H1 (cell line): ENCODE measurements around the gene MS4A7. TPM values are rescaled to one million over a fixed set of nuclear protein-coding genes. Genes with fewer than 3 reads are reported as not detected.

ENCODE experiments used
- CTCF ChIA-PET: fragments of 300-600 bp; sonication (Branson Sonifier 250); formaldehyde crosslinking; loops from one replicate; lab custom pipeline; 2021; ENCODE audit not compliant: partially characterized antibody; lab: Charles Lee
- POLR2A ChIA-PET: fragments of 300-600 bp; sonication (Branson Sonifier 250); formaldehyde crosslinking; loops from one replicate; lab custom pipeline; 2021; ENCODE audit warnings: inconsistent platforms; ENCODE audit not compliant: partially characterized antibody; lab: Charles Lee
- DNase-seq, 2 experiments: peaks; one replicate each; pipeline versions ENCODE4 v3.0.0 to v3.0.0-alpha.2; 2010 to 2022; ENCODE audit warnings: low spot score in 2 of 2, low read depth in 1 of 2, mixed read lengths in 1 of 2
- FAIRE-seq: peaks from 2 replicates; lab custom pipeline; 2011; peaks lifted over from hg19 to GRCh38; lab: Jason Lieb, UNC
- H2AFZ ChIP-seq: 2 replicates; pipeline ENCODE4 v1.8.1; 2012; ENCODE audit warnings: low read length, inconsistent platforms
- H2AK5ac ChIP-seq: 2 replicates; pipeline ENCODE4 v1.6.1; 2013; ENCODE audit warnings: low read depth, low read length
- H2BK120ac ChIP-seq: replicated peaks from 2 replicates; pipeline ENCODE3; 2013; ENCODE audit warnings: low read depth, low read length, inconsistent platforms
- H2BK12ac ChIP-seq: 2 replicates; pipeline ENCODE4 v1.6.1; 2013; ENCODE audit warnings: low read depth, low read length
- H2BK15ac ChIP-seq: 2 replicates; pipeline ENCODE4 v1.6.1; 2013; ENCODE audit warnings: low read length
- H2BK20ac ChIP-seq: 2 replicates; pipeline ENCODE4 v1.6.1; 2013; ENCODE audit warnings: low read length
- H2BK5ac ChIP-seq: 2 replicates; pipeline ENCODE4 v1.6.1; 2013; ENCODE audit warnings: low read depth, low read length
- H3K14ac ChIP-seq: 2 replicates; pipeline ENCODE4 v1.6.1; 2013; ENCODE audit warnings: inconsistent platforms; ENCODE audit not compliant: insufficient read length
- H3K18ac ChIP-seq: 2 replicates; pipeline ENCODE4 v1.6.1; 2013; ENCODE audit warnings: low read length; ENCODE audit errors: extremely low read depth
- H3K23ac ChIP-seq: 2 replicates; pipeline ENCODE4 v1.6.1; 2013; ENCODE audit warnings: inconsistent platforms; ENCODE audit not compliant: insufficient read length
- H3K23me2 ChIP-seq: 2 replicates; pipeline ENCODE4 v1.6.1; 2013; ENCODE audit warnings: low read depth, low read length
- H3K27ac ChIP-seq: 2 replicates; pipeline ENCODE4 v1.6.1; 2011; ENCODE audit warnings: low read depth, low read length, inconsistent platforms
- H3K27me3 ChIP-seq, 4 experiments: replicated peaks in 1 of 4; 1 replicate in 1 of 4; 2 replicates in 3 of 4; pipeline versions ENCODE4 v1.6.1 to v1.8.1; 2011 to 2013; ENCODE audit warnings: low read length in 3 of 4, mild to moderate bottlenecking in 3 of 4, inconsistent platforms in 2 of 4, mixed read lengths in 2 of 4, moderate library complexity in 1 of 4; ENCODE audit not compliant: control insufficient read depth in 3 of 4, insufficient read depth in 3 of 4; ENCODE audit errors: extremely low read depth in 1 of 4
- H3K36me3 ChIP-seq, 4 experiments: 2 replicates each; pipeline versions ENCODE4 v1.6.1 to v1.8.1; 2011 to 2013; ENCODE audit warnings: mild to moderate bottlenecking in 4 of 4, low read length in 3 of 4, moderate library complexity in 2 of 4, control low read depth in 1 of 4, inconsistent platforms in 1 of 4; ENCODE audit not compliant: insufficient read depth in 4 of 4, control insufficient read depth in 2 of 4
- H3K4ac ChIP-seq: replicated peaks from 2 replicates; pipeline ENCODE3; 2013; ENCODE audit warnings: low read length, low read depth, mixed read lengths, inconsistent platforms; ENCODE audit not compliant: insufficient read length
- H3K4me1 ChIP-seq, 4 experiments: replicated peaks in 1 of 4; 1 replicate in 1 of 4; 2 replicates in 3 of 4; pipeline versions ENCODE4 v1.6.1 to v1.8.1; 2011 to 2013; ENCODE audit warnings: low read length in 3 of 4, inconsistent platforms in 2 of 4, mixed read lengths in 1 of 4; ENCODE audit not compliant: insufficient read depth in 4 of 4, control insufficient read depth in 3 of 4
- H3K4me2 ChIP-seq, 2 experiments: 2 replicates each; pipeline versions ENCODE4 v1.6.1 to v1.8.1; 2011 to 2013; ENCODE audit warnings: low read depth in 2 of 2, low read length in 2 of 2, control low read depth in 1 of 2, inconsistent platforms in 1 of 2, mild to moderate bottlenecking in 1 of 2; ENCODE audit not compliant: insufficient read depth in 1 of 2
- H3K4me3 ChIP-seq, 4 experiments: fragments of 200-600, 300-600 bp in 1 of 4; sonication (generic), shearing (Covaris generic), sonication (Bioruptor Twin) in 1 of 4; 2 replicates each; pipeline versions ENCODE4 v1.5.1 to v1.8.1; 2011 to 2016; ENCODE audit warnings: low read length in 4 of 4, low read depth in 3 of 4, control low read depth in 2 of 4, inconsistent platforms in 2 of 4, mild to moderate bottlenecking in 2 of 4, mixed read lengths in 1 of 4, moderate library complexity in 1 of 4; ENCODE audit not compliant: insufficient read depth in 2 of 4; ENCODE audit errors: extremely low read depth in 1 of 4
- H3K56ac ChIP-seq: replicated peaks from 2 replicates; pipeline ENCODE3; 2013; ENCODE audit warnings: low read depth, mild to moderate bottlenecking, mixed read lengths, low read length, inconsistent platforms; ENCODE audit not compliant: insufficient read length
- H3K79me1 ChIP-seq: 2 replicates; pipeline ENCODE4 v1.6.1; 2013; ENCODE audit warnings: low read depth, low read length, control low read depth
- H3K79me2 ChIP-seq, 2 experiments: 2 replicates each; pipeline versions ENCODE4 v1.6.1 to v1.8.1; 2012 to 2013; ENCODE audit warnings: low read length in 2 of 2, mild to moderate bottlenecking in 2 of 2, inconsistent platforms in 1 of 2; ENCODE audit not compliant: insufficient read depth in 2 of 2, control insufficient read depth in 1 of 2
- H3K9ac ChIP-seq, 4 experiments: replicated peaks in 1 of 4; 1 replicate in 1 of 4; 2 replicates in 3 of 4; pipeline versions ENCODE4 v1.6.1 to v1.8.1; 2011 to 2013; ENCODE audit warnings: low read depth in 3 of 4, low read length in 3 of 4, control low read depth in 2 of 4, mild to moderate bottlenecking in 2 of 4, moderate library complexity in 2 of 4, inconsistent platforms in 1 of 4; ENCODE audit errors: extremely low read depth in 1 of 4
- H3K9me3 ChIP-seq, 2 experiments: 2 replicates each; pipeline versions ENCODE4 v1.6.1 to v1.8.1; 2012 to 2013; ENCODE audit warnings: mild to moderate bottlenecking in 2 of 2, moderate library complexity in 2 of 2, control low read depth in 1 of 2, inconsistent platforms in 1 of 2, low read depth in 1 of 2, low read length in 1 of 2, mixed read lengths in 1 of 2; ENCODE audit not compliant: insufficient read depth in 2 of 2
- H4K20me1 ChIP-seq, 2 experiments: replicated peaks in 1 of 2; 2 replicates each; pipeline versions ENCODE3 to v1.8.1; 2011 to 2013; ENCODE audit warnings: inconsistent platforms in 2 of 2, low read length in 2 of 2, mild to moderate bottlenecking in 1 of 2; ENCODE audit not compliant: insufficient read depth in 2 of 2, control insufficient read depth in 1 of 2
- H4K5ac ChIP-seq: 2 replicates; pipeline ENCODE4 v1.6.1; 2013; ENCODE audit warnings: low read length, low read depth, mixed read lengths, inconsistent platforms; ENCODE audit not compliant: insufficient read length
- H4K8ac ChIP-seq: 2 replicates; pipeline ENCODE4 v1.8.0; 2013; ENCODE audit warnings: mild to moderate bottlenecking, moderate library complexity, low read length, inconsistent platforms; ENCODE audit not compliant: insufficient read depth; ENCODE audit errors: extremely low read depth
- H4K91ac ChIP-seq: replicated peaks from 2 replicates; pipeline ENCODE3; 2013; ENCODE audit warnings: low read length, mixed read lengths, inconsistent platforms; ENCODE audit not compliant: insufficient read length
- JUND ChIP-seq: IDR thresholded peaks from 2 replicates; pipeline ENCODE4 v1.6.1; 2011; ENCODE audit warnings: mild to moderate bottlenecking, improper control_type of control experiment, low read length
- RNF2 ChIP-seq: fragments of 200-900, 300-1000 bp; sonication (generic); IDR thresholded peaks from 2 replicates; pipeline ENCODE4 v1.7.1; 2016; ENCODE audit warnings: borderline replicate concordance, low read depth, mild to moderate bottlenecking, antibody characterized with exemption, low read length; ENCODE audit not compliant: poor library complexity, severe bottlenecking; ENCODE audit errors: missing control alignments
- SAP30 ChIP-seq: fragments of 300-600 bp; sonication (generic); IDR thresholded peaks from 2 replicates; pipeline ENCODE4 v1.7.1; 2012; ENCODE audit warnings: low read length, moderate library complexity, mild to moderate bottlenecking, inconsistent platforms; ENCODE audit not compliant: insufficient read depth, insufficient replicate concordance
- SP4 ChIP-seq: IDR thresholded peaks from 2 replicates; pipeline ENCODE4 v1.6.1; 2012; ENCODE audit warnings: low read length, inconsistent platforms
- SRF ChIP-seq: IDR thresholded peaks from 2 replicates; pipeline ENCODE4 v1.6.1; 2011; ENCODE audit warnings: mild to moderate bottlenecking, low read depth, low read length, moderate library complexity
- TAF7 ChIP-seq: optimal IDR thresholded peaks from 2 replicates; pipeline ENCODE3; 2011; ENCODE audit warnings: low read depth, mild to moderate bottlenecking, inconsistent platforms, low read length, moderate library complexity, borderline replicate concordance
- WGBS, 2 experiments: shearing (Covaris generic) in 1 of 2; methylation state at CpG; one replicate each; pipeline versions ENCODE4 v1.1.6 to v1.1.7; 2013 to 2015; ENCODE audit warnings: low lambda C conversion rate in 2 of 2, mixed read lengths in 2 of 2, inconsistent platforms in 1 of 2, low coverage in 1 of 2, missing lambda C conversion rate in 1 of 2; ENCODE audit not compliant: insufficient replicate concordance in 2 of 2, insufficient coverage in 1 of 2, insufficient read length in 1 of 2; ENCODE audit errors: extremely low coverage in 1 of 2, missing lambda C conversion rate in 1 of 2; 5-methylcytosine and 5-hydroxymethylcytosine counted together
- polyA plus RNA-seq, 7 experiments: library from polyadenylated mRNA; depleted of rRNA in 3 of 7; stranded (reverse) in 5 of 7; unstranded in 2 of 7; fragments of >200 nt in 5 of 7; fragments of 200-250 nt in 2 of 7; gene quantifications; 1 replicate in 5 of 7; 2 replicates in 1 of 7; 4 replicates in 1 of 7; pipeline versions ENCODE4 v1.2.1 to v1.2.3, GENCODE V29; 2011 to 2013; ENCODE audit warnings: missing spikeins in 2 of 7, mixed read lengths in 2 of 7
- total RNA-seq: library from RNA; stranded (reverse); fragmentation: NEBNext Ultra II Directional; extraction: Animal tissue kit (Norgen Biotek cat#: 25700); gene quantifications from 2 replicates; pipeline ENCODE4 v1.2.1, GENCODE V29; 2021
- TF ChIP-seq, protein P1 (sequence below): IDR thresholded peaks from 2 replicates; pipeline ENCODE4 v1.6.1; 2011; ENCODE audit warnings: low read length, improper control_type of control experiment

The MS4A7 gene
- total and polyA plus RNA-seq, 2 of the 8 experiments (the other 6 are each of a cell fraction or from before 2014, with no cell fraction given) = not detected

- no peak overlapping the region for H3K4ac ChIP-seq
- DNase-seq (no peak), FAIRE-seq (no peak)
- no peak overlapping the region for H2BK12ac ChIP-seq
- H2AK5ac ChIP-seq = no peak overlapping the region
- H4K91ac ChIP-seq = no peak overlapping the region
- H3K27me3 ChIP-seq = no peaks in the 10 kb centered on the region
- no peaks in the 10 kb centered on the region for H3K79me1 ChIP-seq
- no peak overlapping the region for H3K23ac ChIP-seq
- no peak overlapping the region for H2BK15ac ChIP-seq
- no peak overlapping the region for H3K4me3 ChIP-seq
- no peak overlapping the region for H4K5ac ChIP-seq
- no peak overlapping the region for H2BK120ac ChIP-seq
- H4K8ac ChIP-seq = no peak overlapping the region
- ChIA-PET CTCF (interaction anchor here (0.6 to 0.7 kb wide), 2 partner anchors 8 to 555 kb away, joined by 3 to 4 read pairs; no protein-coding TSS in a partner anchor), POLR2A (no interaction called here)
- H2BK20ac ChIP-seq = no peak overlapping the region
- no peak overlapping the region for H3K14ac ChIP-seq
- no peak overlapping the region for H2BK5ac ChIP-seq
- H3K56ac ChIP-seq = no peak overlapping the region
- H3K4me1 ChIP-seq = 0 out of 7 replicates have a peak, but pooled peaks cover 0 to 2% (median 0%) of the 10 kb centered on the region in 4 experiments
- H3K18ac ChIP-seq = no peak overlapping the region
- WGBS, 2 experiments = 92% methylated on average over 7 of the region's 7 CpGs; no CpG with 5 or more reads in 1 of the 2 experiments
- no peak overlapping the region for H2AFZ ChIP-seq
- no peak overlapping the region for H3K9ac ChIP-seq
- no peaks in the 10 kb centered on the region for H4K20me1 ChIP-seq
- no peaks in the 10 kb centered on the region for H3K23me2 ChIP-seq
- TF ChIP-seq TAF7 = no peak
- TF ChIP-seq SAP30 = no peak
- TF ChIP-seq, protein P1, sequence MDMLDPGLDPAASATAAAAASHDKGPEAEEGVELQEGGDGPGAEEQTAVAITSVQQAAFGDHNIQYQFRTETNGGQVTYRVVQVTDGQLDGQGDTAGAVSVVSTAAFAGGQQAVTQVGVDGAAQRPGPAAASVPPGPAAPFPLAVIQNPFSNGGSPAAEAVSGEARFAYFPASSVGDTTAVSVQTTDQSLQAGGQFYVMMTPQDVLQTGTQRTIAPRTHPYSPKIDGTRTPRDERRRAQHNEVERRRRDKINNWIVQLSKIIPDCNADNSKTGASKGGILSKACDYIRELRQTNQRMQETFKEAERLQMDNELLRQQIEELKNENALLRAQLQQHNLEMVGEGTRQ = no peak
- TF ChIP-seq JUND = no peak
- no peak for TF ChIP-seq SP4
- no peak for TF ChIP-seq SRF
- TF ChIP-seq RNF2 = no peak
- H3K36me3 ChIP-seq = no peaks in the 10 kb centered on the region
- no peaks in the 10 kb centered on the region for H3K9me3 ChIP-seq
- H3K79me2 ChIP-seq = no peaks in the 10 kb centered on the region
- no peak overlapping the region for H3K27ac ChIP-seq
- H3K4me2 ChIP-seq = no peak overlapping the region
Observed at GRCh38 chr11:60394666-60395380, 16.5 kb downstream of the MS4A7 start.
